GM18519 (cell line): Measurements from ENCODE around the gene DEDD.

ENCODE experiments used
- ATAC-seq: cut with Tn5 transposase; IDR thresholded peaks from one replicate; pipeline ENCODE4 v1.9.1; 2021; ENCODE audit warnings: mild to moderate bottlenecking, moderate library complexity; ENCODE audit not compliant: unreplicated experiment, low FRiP score

DEDD gene

DNA sequence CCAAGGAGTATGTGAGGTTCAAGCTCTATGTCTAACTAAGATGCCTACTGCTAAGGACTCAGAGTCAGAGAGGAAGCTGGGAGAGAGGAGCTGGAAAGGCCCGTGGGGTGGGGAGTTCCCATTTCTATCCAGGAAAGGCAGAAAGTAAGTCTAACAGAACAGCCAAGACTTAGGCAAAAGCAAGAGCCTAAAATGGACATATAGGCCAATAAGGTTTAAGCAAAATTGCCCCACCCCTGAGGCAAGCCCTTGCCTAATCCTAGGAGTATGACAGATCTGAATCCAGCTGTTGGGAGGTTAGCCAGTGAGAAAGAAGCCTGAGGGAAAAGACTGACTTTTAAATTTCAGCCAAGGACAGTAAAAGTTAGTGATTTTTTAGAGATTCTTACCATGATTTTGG is 35.9 kb downstream of the DEDD start:
- ATAC-seq = no peak

- ATAC-seq = no peak
Measured at GRCh38 chr1:161096015-161096414, 36.5 kb downstream of the DEDD start.

DNA sequence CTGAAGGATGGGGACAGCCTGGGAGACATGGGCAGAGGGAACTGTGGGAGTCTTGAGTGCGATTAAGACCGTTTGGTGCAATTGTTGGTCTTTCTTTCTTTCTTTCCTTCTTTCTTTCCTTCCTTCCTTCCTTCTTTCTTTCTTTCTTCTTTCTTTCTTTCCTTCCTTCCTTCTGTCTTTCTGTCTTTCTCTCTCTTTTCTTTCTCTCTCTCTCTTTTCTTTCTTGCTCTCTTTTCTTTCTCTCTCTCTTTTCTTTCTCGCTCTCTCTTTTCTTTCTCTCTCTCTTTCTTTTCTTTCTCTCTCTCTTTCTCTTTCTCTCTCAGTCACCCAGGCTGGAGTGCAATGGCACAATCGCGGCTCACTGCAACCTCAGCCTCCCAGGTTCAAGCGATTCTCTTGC is 37.2 kb downstream of the DEDD start:
- no peak for ATAC-seq

- ATAC-seq = no peak
Measured at GRCh38 chr1:161094481-161094880, 38.0 kb downstream of the DEDD start.

DNA sequence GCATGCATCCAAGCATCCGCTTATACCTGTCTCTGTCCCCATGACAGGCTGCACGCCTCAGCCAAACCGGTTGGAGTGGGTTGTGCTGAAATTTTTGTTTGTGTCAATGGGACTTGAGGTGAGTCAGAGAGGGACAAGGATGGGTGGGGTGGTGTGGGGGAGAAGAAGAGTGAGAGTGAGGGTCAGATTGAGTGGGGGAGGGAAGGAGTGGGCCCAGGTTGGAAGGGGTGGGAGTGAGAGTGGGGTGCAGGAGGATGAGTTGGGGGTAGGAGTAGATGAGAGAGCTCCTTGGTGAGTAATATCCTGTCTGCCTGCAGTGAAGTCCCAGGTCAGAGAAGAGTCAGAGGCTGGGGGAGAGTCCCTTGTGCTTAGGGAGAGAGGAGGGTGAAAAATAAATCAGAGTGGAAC is 39.8 kb downstream of the DEDD start:
- no peak for ATAC-seq

DNA sequence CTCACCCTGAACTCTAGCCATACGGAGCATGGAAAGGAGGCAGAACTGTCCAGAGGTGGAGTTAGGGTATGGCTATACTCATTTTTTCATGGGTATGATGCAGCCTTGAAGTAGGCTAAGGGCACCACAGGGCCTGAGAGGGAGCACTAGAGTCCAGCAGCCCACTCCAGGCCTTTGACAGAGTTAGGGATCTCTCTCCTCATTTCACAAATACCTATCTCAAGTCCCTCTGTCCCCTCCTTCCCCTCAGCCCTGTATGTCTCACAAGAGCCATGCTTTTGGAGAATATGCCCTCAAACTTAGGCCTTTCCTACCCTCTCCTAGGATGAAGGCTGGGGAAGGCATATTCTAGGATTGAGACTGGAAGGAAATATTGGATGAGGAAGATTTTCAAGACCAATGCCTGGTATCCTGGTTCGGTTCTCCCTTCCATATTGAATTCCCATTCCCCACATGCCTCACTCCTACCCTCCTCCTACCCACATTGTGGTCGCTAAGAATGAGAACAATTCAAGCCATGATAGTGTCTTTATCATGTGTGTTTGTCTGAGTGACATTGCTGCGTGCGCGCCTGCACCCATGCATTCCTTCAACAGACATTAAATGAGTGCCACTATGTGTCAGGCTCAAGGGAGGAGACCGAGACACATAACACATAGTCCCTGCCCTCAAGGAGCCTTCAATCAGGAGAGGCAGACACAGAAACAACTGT is 40.5 kb downstream of the DEDD start:
- no peak for ATAC-seq

- ATAC-seq = no peak
Measured at GRCh38 chr1:161091093-161091492, 41.4 kb downstream of the DEDD start.

DNA sequence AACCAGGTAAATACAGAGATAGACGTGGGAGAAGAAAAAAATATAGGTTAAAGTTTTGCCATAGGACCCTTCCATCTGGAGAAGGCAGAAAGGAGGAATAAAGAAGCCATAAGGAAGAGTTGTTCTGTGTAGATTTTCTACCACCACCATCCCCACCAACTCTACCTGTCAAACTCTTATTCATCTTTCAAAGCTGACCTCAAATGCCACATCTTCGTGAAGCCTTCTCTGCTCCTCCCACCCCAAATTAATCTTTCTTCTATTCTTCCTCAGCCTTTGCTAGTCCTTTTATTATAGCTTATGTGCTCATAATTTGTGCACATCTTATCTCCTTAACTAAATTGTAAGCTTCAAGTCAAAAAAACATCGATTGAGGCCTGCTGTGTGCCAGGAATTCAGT is 41.9 kb downstream of the DEDD start:
- ATAC-seq = no peak

GRCh38 chr1:161089938-161090337 is 42.5 kb downstream of the DEDD start:
- no peak for ATAC-seq

DNA sequence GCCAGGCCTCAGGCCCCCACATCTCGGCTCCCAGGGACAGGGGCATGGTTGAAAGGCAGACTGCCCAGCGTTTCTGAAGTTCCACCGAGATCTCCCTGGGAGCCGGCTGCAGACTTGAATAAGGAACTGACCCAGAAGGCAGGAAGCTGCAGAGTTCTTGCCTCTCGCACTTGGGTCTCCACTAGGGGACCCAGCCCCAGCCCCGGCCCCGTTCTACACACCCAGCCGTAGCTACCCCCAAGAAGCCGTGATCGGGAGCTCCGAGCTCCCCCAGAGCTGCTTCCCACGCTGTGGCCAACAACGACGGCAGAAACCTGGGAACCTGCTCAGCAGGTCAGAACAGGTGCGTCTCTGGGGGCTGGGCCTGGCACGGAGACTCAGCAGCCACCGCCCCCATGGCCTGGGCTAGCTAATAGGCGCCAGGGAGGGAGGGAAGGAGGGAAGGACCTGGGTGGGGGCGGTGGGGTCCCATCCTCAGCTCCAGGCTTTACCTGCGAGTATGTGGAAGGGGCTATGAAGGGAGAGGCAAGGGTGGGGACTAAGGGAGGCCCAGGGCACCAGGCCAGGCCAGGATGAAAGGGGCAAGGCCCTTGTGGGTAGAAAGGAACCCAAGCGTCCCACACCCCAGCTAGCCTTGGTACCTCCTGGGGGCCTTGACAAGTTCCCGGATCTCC is 43.1 kb downstream of the DEDD start, which contains the start of gene NECTIN4:
NECTIN4 (minus strand) TSS at position 308 of the 674 bp plus-strand sequence; CDS start at position 46, 262 bp downstream.
- no peak for ATAC-seq

DNA sequence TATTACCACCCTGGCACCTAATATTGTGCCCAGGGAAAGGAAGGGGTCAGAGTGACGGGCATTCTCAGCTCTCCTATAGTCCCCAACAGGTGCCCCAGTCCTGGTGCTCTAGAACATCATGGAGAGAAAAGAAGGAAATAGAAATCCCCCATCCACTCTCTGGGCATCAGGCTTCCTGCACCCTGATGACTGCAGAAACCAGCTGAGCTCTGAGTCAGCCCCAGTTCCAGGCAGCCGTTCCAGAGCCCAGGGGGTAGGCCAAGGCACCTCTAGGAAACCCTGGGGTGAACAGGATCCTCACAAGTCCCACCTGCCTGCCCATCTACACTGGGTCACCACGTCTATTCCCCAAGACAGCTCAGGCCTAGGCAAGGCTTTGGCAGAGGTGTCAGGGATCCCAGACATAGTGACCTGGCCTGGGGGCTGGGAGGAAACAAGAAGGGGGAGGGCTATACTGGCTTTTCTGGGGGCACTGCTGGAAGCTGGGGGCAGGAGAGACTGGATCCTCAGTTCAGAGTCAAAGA is 43.8 kb downstream of the DEDD start:
- no peak for ATAC-seq

DNA sequence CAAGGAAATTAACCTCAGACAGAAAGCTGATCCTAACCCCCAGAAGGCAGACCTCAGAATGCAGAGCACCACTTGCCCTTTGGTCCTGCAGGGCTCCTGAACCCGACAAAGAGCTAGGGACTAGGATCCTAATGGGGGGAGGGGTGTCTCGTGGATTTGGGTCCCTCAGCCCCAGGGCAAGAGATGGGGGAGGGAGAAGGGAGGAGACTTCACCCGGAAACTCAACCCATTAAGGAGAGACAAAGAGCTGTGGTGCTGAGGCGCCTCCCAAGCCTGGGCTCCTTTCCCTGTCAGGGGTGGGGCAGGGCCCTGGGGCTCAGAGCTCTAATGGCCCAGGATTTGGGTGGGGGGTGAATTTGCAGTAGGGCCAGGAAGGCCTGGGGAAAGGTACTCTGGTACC is 46.0 kb downstream of the DEDD start:
- ATAC-seq = no peak

- no peak for ATAC-seq
Measured at GRCh38 chr1:161085165-161085564, 47.3 kb downstream of the DEDD start.

DNA sequence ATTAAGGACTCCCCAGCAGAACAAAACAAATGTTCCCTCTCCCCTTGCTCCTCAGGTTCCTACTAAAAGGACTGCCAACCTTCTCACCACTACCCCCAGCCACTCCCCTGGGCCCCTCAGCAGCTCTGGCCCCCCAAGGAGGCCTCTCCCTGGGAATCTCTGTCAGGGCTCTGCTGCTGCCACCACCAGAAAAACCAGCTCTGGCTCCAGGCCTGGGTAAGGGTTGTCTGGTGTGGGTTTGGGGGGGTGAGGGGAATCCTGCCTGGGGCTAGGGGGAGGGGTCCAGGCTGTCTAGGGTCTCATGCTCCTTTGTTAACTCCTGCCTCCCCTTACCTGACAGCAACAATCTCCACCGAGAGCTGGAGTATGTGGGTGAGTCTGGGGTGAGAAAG is 47.9 kb downstream of the DEDD start:
- no peak for ATAC-seq

GRCh38 chr1:161083748-161084596 is 48.5 kb downstream of the DEDD start:
- no peak for ATAC-seq

GRCh38 chr1:161082996-161083747 is 49.3 kb downstream of the DEDD start:
- ATAC-seq = no peak

DNA sequence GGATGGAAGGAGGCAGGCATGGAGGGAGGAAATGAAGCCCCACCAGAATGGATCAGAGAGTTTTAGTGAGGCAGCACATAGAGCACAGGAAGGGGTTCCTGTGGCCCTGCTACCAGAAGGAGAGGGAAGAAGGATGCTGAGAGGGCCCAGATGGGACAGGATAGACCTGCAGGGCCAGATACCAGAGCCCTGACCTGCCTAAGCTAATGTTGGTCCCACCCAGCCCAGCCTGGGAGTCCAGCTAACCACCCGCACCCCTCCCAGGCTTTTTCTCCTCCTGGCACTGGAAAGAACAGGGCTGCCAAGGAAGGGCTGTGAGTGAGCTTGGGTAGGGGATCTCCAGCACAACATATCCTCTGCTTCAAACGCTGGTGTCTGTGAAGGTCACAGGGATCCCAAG is 50.0 kb downstream of the DEDD start:
- no peak for ATAC-seq

- no peak for ATAC-seq
Measured at GRCh38 chr1:161081519-161081918, 50.9 kb downstream of the DEDD start.

GRCh38 chr1:161080441-161081405 is 51.7 kb downstream of the DEDD start:
- ATAC-seq = no peak
